HG02852 (cell line): ENCODE results near the gene CAPN2.

Source experiments
- ATAC-seq: cut with Tn5 transposase; IDR thresholded peaks from one replicate; pipeline ENCODE4 v1.9.1; 2021; ENCODE audit warnings: mild to moderate bottlenecking, moderate library complexity; ENCODE audit not compliant: unreplicated experiment

CAPN2 gene

DNA sequence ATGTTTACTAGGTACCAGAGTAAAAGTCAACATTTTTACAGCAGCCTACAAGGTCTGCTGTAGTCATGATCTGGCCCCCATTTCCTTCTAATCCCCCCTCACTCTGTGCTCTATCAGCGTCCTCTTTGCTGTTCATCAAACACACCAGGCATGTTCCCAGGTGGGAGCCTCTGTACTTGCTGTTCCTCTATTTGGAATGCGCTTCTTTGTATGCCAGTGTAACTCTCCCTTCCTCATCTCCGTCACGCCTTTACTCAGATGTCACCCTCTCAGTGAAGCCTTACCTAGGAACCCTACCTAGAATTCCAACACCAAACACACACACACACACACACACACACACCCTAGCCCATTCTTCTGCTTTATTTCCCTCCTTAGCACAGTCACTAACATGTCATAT lies 112.4 kb downstream of the CAPN2 start:
- ATAC-seq = no peak
